HepG2 (cell line): ENCODE data around the gene WWC2. TPM values are rescaled to one million over a fixed set of nuclear protein-coding genes. Genes with fewer than 3 reads are reported as not detected.

ENCODE experiments used
- ATAC-seq: fragments of 200-7000 bp; cut with Tn5 transposase; 3 replicates; pipeline ENCODE4 v1.9.1; 2020; ENCODE audit warnings: mild to moderate bottlenecking, moderate library complexity
- BruUV-seq: library from RNA; stranded (reverse); fragments of 400-500 nt; replicated peaks from 2 replicates; lab custom pipeline; 2021; lab: Mats Ljungman, UMichigan
- CTCF ChIA-PET: fragments of 300-600 bp; formaldehyde crosslinking; extraction: SDS; loops from one replicate; lab custom pipeline; 2021; ENCODE audit warnings: low total read pairs, inconsistent platforms, low intra/inter-chr PET ratio; lab: Yijun Ruan, JAX
- POLR2A ChIA-PET: fragments of 350-600 bp; sonication (Branson Sonifier 250); formaldehyde crosslinking; loops from one replicate; lab custom pipeline; 2020; ENCODE audit warnings: antibody characterized with exemption, inconsistent platforms; lab: Yijun Ruan, JAX
- DNase-seq: peaks from one replicate; pipeline ENCODE4 v3.0.0-alpha.2; 2015; ENCODE audit warnings: low spot score
- FAIRE-seq: peaks from 3 replicates; lab custom pipeline; 2011; peaks lifted over from hg19 to GRCh38; lab: Jason Lieb, UNC
- H2AFZ ChIP-seq: one replicate; pipeline ENCODE4 v1.6.1; 2011; ENCODE audit warnings: low read length, inconsistent platforms
- H3K27ac ChIP-seq: fragments of 300-600 bp; 3 replicates; pipeline ENCODE4 v1.8.0; 2011; ENCODE audit warnings: mixed run types, mild to moderate bottlenecking, mixed read lengths, low read length, inconsistent platforms; ENCODE audit not compliant: insufficient read depth; ENCODE audit errors: extremely low read length
- H3K27me3 ChIP-seq, 2 experiments: fragments of 200-600 bp in 1 of 2; 2 replicates in 1 of 2; 3 replicates in 1 of 2; pipeline versions ENCODE4 v1.6.0 to v1.8.0; 2011; ENCODE audit warnings: low read length in 2 of 2, mild to moderate bottlenecking in 2 of 2, moderate library complexity in 2 of 2, inconsistent platforms in 1 of 2; ENCODE audit not compliant: insufficient read depth in 2 of 2, control insufficient read depth in 1 of 2
- H3K36me3 ChIP-seq, 2 experiments: fragments of 200-600 bp in 1 of 2; replicated peaks in 1 of 2; 2 replicates in 1 of 2; 3 replicates in 1 of 2; pipeline versions ENCODE4 v1.5.1 to v1.8.0; 2011; ENCODE audit warnings: low read length in 2 of 2, inconsistent platforms in 1 of 2; ENCODE audit not compliant: insufficient read depth in 2 of 2, control insufficient read depth in 1 of 2
- H3K4me1 ChIP-seq: 2 replicates; pipeline ENCODE4 v1.5.1; 2012; ENCODE audit warnings: low read length, inconsistent platforms; ENCODE audit not compliant: insufficient read depth
- H3K4me2 ChIP-seq: 2 replicates; pipeline ENCODE4 v1.6.0; 2011; ENCODE audit warnings: low read depth, low read length, inconsistent platforms
- H3K4me3 ChIP-seq, 3 experiments: fragments of 200-600 bp in 1 of 3; sonication (generic), shearing (Covaris generic) in 1 of 3; replicated peaks in 1 of 3; 2 replicates each; pipeline ENCODE4 v1.5.1; 2011 to 2016; ENCODE audit warnings: low read length in 3 of 3, inconsistent platforms in 2 of 3, low read depth in 2 of 3, mild to moderate bottlenecking in 2 of 3, control low read depth in 1 of 3, mixed read lengths in 1 of 3; ENCODE audit not compliant: insufficient read depth in 1 of 3
- H3K79me2 ChIP-seq: one replicate; pipeline ENCODE4 v1.6.1; 2011; ENCODE audit warnings: low read length, inconsistent platforms; ENCODE audit not compliant: insufficient read depth
- H3K9ac ChIP-seq: 2 replicates; pipeline ENCODE4 v1.6.0; 2011; ENCODE audit warnings: mild to moderate bottlenecking, low read depth, low read length, inconsistent platforms; ENCODE audit not compliant: insufficient read depth
- H3K9me3 ChIP-seq: 2 replicates; pipeline ENCODE4 v1.5.1; 2012; ENCODE audit warnings: mild to moderate bottlenecking, low read length
- H4K20me1 ChIP-seq: 2 replicates; pipeline ENCODE4 v1.6.0; 2011; ENCODE audit warnings: inconsistent platforms, mild to moderate bottlenecking, low read length, moderate library complexity; ENCODE audit not compliant: insufficient read depth
- ATAD3A ChIP-seq: sonication (generic); formaldehyde crosslinking; IDR thresholded peaks from 2 replicates; pipeline ENCODE4 v1.4.0; 2020; ENCODE audit warnings: missing genetic modification reagents
- CCAR2 ChIP-seq: fragments of 200-400 bp; formaldehyde crosslinking; optimal IDR thresholded peaks from 2 replicates; pipeline ENCODE3; 2018; ENCODE audit warnings: low read depth, mild to moderate bottlenecking, low read length, moderate library complexity
- GFI1 ChIP-seq: sonication (generic); formaldehyde crosslinking; IDR thresholded peaks from 2 replicates; pipeline ENCODE4 v1.5.0; 2020; ENCODE audit warnings: missing genetic modification reagents, mild to moderate bottlenecking, borderline replicate concordance
- KLF16 ChIP-seq, 2 experiments: sonication (generic) in 1 of 2; formaldehyde crosslinking in 1 of 2; IDR thresholded peaks; 2 replicates each; pipeline versions ENCODE4 v1.6.1 to v1.8.0; 2016 to 2023; ENCODE audit warnings: missing genetic modification reagents in 2 of 2, missing compliant biosample characterization in 1 of 2
- MBD4 ChIP-seq: IDR thresholded peaks from 2 replicates; pipeline ENCODE4 v1.6.1; 2012; ENCODE audit warnings: low read length, inconsistent platforms, borderline replicate concordance
- MNT ChIP-seq: fragments of 450-650 bp; IDR thresholded peaks from 2 replicates; pipeline ENCODE4 v1.6.1; 2016
- ZBTB7A ChIP-seq: sonication (generic); formaldehyde crosslinking; IDR thresholded peaks from 2 replicates; pipeline ENCODE4 v1.8.0; 2022; ENCODE audit warnings: mild to moderate bottlenecking, missing genetic modification reagents
- ZFY ChIP-seq: sonication (generic); formaldehyde crosslinking; IDR thresholded peaks from 2 replicates; pipeline ENCODE4 v1.4.0; 2020; ENCODE audit warnings: missing genetic modification reagents
- ZNF644 ChIP-seq: IDR thresholded peaks from 2 replicates; pipeline ENCODE4 v1.6.1; 2016; ENCODE audit warnings: low read depth
- ZNF792 ChIP-seq: IDR thresholded peaks from 2 replicates; pipeline ENCODE4 v1.6.1; 2016
- WGBS: methylation state at CpG from one replicate; pipeline ENCODE4 v1.1.6; 2017; ENCODE audit warnings: low lambda C conversion rate; 5-methylcytosine and 5-hydroxymethylcytosine counted together
- in situ Hi-C: cut with HindIII; loops from 2 replicates; pipeline ENCODE4 v1.10.0; 2017; ENCODE audit warnings: low pct_unique_long_range_greater_than_20kb; ENCODE audit not compliant: extremely low pct_ligation_motif_present
- intact Hi-C: fragments of 100-400 bp; cut with micrococcal nuclease; formaldehyde crosslinking; loops from one replicate; pipeline ENCODE4 v1.10.0; 2022; ENCODE audit not compliant: unreplicated experiment
- polyA plus RNA-seq, 8 experiments: library from polyadenylated mRNA; depleted of rRNA in 3 of 8; stranded (reverse) in 7 of 8; unstranded in 1 of 8; fragments of >200 nt; fragmentation: Illumina TruSeq in 4 of 8; extraction: Trizol in 4 of 8; gene quantifications; 2 replicates each; pipeline versions ENCODE4 v1.2.1 to v1.2.3, GENCODE V29; 2011 to 2016; ENCODE audit warnings: low read depth in 4 of 8, missing spikeins in 1 of 8, mixed read lengths in 1 of 8; ENCODE audit not compliant: insufficient read depth in 1 of 8
- total RNA-seq, 5 experiments: library from RNA; depleted of rRNA; stranded (reverse); fragments of >200 nt; fragmentation: Illumina TruSeq; extraction: Trizol; gene quantifications; 2 replicates each; pipeline ENCODE4 v1.2.3, GENCODE V29; 2016; ENCODE audit warnings: low read depth in 1 of 5
- TF ChIP-seq, protein P1 (sequence below): sonication (generic); formaldehyde crosslinking; IDR thresholded peaks from 2 replicates; pipeline ENCODE4 v1.5.1; 2020; ENCODE audit warnings: missing genetic modification reagents, mild to moderate bottlenecking, borderline replicate concordance
- TF ChIP-seq, protein P2 (sequence below): sonication (generic); formaldehyde crosslinking; IDR thresholded peaks from 2 replicates; pipeline ENCODE4 v1.4.0; 2020; ENCODE audit warnings: missing genetic modification reagents
- TF ChIP-seq, protein P3 (sequence below): sonication (generic); formaldehyde crosslinking; conservative IDR thresholded peaks from 2 replicates; pipeline ENCODE4 v1.4.0; 2020; ENCODE audit warnings: missing genetic modification reagents

Gene WWC2
- total and polyA plus RNA-seq, 2 of the 13 experiments (the other 11 are each of a cell fraction or from before 2014, with no cell fraction given): 40.0 to 50.1 TPM

DNA sequence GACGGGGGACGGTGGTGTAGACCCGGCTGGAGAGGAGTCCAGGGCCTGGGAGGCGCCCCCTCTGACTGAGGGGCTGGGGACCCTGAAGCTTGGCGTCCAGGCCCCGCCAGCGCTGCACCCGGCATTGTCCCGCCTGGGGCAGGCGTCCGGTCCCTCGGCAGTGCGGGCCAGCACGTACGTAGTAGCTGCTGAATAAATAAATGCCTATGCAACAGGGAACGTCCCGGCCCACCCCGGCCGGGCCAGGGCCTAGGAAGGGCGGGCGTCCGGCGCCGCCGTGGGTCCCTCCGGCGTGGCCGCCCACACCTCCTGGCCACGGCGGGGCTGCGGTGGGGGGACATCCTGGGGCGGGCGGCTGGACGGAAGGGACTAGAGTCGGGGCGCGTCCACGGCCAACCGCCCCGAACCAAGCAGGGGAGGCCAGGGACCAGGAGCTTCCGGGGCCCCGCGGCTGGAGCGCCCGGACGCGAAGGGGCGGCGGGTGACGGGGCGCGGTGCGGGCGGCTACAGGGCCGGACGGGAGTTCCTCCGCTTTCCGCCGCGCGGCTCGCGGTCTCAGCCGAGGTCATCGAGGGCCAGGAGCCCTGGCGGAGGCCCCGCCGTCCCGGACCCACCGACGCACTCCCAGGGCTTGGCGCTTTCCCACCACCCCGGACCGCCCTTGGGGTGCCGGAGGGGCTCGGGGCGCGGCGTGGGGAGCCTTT lies 886 bp upstream of the WWC2 start (continued):
- TF ChIP-seq CCAR2 (no peak), ZFY (CRISPR knock-in tag) (peak; percentile 91), GFI1 (CRISPR knock-in tag) (peak; percentile 10; the same call in 1 of the 2 replicates), ZBTB7A (CRISPR knock-in tag) (no peak), KLF16 (CRISPR knock-in tag; IDR thresholded peaks at IDR 0.05) (peak in 1 of 2 experiments; percentile 49; a peak in 1 of 4 replicates)

DNA sequence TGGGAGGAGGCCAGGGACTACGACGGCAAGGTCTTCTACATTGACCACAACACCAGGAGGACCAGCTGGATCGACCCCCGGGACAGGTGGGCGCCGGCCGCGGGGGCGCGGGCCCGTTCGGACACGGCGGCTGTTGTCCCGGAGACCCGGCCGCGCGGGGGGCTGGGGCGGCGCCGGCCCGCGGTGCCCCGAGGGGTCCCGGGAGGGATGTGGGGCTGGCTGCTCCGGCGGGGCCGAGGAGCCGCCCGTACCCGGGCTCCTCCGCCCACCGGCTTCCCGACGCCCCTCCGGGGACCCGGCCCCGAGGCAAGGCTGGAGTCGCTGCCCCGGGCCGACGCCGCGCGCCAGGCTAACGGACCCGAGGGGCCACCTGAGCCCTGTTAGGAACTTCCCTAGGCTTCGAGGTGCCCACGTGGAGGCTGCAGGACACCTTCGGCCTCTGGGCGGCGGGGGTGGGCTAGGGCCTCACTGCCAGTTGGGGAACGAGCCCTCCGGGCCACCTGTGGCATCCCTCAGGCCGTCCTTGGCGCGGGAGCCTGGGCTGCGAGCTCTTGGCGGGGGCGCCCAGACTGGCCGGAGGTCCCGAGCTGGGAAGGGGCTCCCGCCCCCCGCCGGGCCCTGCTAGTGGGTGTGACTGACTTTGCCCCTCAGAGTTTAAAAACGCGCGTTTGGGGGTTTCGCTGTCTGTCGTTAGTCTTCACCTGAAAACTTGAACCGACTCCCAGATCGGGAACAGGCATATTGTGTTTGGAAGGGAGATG lies 660 bp downstream of the WWC2 start:
- Histone ChIP-seq H3K4me1 (peaks cover 68% of the 10 kb centered on the region), H3K79me2 (peaks cover 68% of the 10 kb centered on the region), H3K27ac (peak overlapping the region; percentile 99), H3K4me2 (peak overlapping the region; percentile 91), H3K36me3 (0 out of 5 replicates have a peak, but pooled peaks cover 0 to 2% of the 10 kb centered on the region in 2 experiments), H3K9me3 (no peaks in the 10 kb centered on the region), H3K4me3 (peak overlapping the region; percentile 90 to 97 (median 91)), H3K27me3 (no peaks in the 10 kb centered on the region; a peak in 1 of 5 replicates), H4K20me1 (peaks cover 33% of the 10 kb centered on the region), H3K9ac (peak overlapping the region; percentile 99), H2AFZ (no peak overlapping the region)
- peak; percentile 35 for DNase-seq
- TSS peak; percentile 36 for BruUV-seq
- CTCF ChIA-PET: interaction anchor here (0.7 kb wide), 1 partner anchor 26 kb away, joined by 3 read pairs; no protein-coding TSS in a partner anchor
- in situ Hi-C loops (loop anchor here (5.0 kb wide), 1 partner anchor 73 kb away; no protein-coding TSS in a partner anchor), intact Hi-C loops (loop anchor here (2.0 to 5.0 kb wide), 3 partner anchors 19 to 73 kb away; no protein-coding TSS in a partner anchor)
- POLR2A ChIA-PET: interaction anchor here (0.9 to 4.4 kb wide), 6 partner anchors 11 to 125 kb away, joined by 3 to 78 read pairs (median 12); no protein-coding TSS in a partner anchor
- WGBS: 0% methylated on average over 7 of the region's 73 CpGs
- peak; percentile 9 for ATAC-seq
- FAIRE-seq: no peak
- TF ChIP-seq ZNF644 (CRISPR knock-in tag) (no peak), ZNF792 (CRISPR knock-in tag) (no peak), MNT (0 out of 2 replicates have a peak, but pooled peaks have one; percentile 23), ATAD3A (CRISPR knock-in tag) (no peak), MBD4 (no peak)
- TF ChIP-seq, protein P1, sequence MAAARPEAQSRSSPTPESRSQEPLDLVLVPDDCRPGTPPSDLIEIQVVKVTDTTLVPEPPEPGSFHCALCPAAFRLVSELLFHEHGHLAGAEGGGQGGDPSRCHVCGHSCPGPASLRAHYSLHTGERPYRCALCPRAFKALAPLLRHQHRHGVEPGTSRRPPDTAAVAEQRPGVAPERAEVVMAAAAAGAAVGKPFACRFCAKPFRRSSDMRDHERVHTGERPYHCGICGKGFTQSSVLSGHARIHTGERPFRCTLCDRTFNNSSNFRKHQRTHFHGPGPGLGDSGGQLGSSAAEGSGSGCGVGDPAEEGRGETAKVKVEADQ: no peak
- TF ChIP-seq, protein P2, sequence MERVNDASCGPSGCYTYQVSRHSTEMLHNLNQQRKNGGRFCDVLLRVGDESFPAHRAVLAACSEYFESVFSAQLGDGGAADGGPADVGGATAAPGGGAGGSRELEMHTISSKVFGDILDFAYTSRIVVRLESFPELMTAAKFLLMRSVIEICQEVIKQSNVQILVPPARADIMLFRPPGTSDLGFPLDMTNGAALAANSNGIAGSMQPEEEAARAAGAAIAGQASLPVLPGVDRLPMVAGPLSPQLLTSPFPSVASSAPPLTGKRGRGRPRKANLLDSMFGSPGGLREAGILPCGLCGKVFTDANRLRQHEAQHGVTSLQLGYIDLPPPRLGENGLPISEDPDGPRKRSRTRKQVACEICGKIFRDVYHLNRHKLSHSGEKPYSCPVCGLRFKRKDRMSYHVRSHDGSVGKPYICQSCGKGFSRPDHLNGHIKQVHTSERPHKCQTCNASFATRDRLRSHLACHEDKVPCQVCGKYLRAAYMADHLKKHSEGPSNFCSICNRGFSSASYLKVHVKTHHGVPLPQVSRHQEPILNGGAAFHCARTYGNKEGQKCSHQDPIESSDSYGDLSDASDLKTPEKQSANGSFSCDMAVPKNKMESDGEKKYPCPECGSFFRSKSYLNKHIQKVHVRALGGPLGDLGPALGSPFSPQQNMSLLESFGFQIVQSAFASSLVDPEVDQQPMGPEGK (CRISPR knock-in tag): peak; percentile 27
- TF ChIP-seq, protein P3, sequence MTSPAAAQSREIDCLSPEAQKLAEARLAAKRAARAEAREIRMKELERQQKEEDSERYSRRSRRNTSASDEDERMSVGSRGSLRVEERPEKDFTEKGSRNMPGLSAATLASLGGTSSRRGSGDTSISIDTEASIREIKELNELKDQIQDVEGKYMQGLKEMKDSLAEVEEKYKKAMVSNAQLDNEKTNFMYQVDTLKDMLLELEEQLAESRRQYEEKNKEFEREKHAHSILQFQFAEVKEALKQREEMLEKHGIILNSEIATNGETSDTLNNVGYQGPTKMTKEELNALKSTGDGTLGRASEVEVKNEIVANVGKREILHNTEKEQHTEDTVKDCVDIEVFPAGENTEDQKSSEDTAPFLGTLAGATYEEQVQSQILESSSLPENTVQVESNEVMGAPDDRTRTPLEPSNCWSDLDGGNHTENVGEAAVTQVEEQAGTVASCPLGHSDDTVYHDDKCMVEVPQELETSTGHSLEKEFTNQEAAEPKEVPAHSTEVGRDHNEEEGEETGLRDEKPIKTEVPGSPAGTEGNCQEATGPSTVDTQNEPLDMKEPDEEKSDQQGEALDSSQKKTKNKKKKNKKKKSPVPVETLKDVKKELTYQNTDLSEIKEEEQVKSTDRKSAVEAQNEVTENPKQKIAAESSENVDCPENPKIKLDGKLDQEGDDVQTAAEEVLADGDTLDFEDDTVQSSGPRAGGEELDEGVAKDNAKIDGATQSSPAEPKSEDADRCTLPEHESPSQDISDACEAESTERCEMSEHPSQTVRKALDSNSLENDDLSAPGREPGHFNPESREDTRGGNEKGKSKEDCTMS (CRISPR knock-in tag): no peak
